Aorta (tissue), 5 donors: ENCODE results near the gene SERPINB12. TPM values are rescaled to one million over a fixed set of nuclear protein-coding genes. Genes with fewer than 3 reads are reported as not detected.

Experiments
- ATAC-seq: fragments of 200-7000 bp; cut with Tn5 transposase; one replicate; pipeline ENCODE4 v1.9.1; 2022; ENCODE audit warnings: moderate library complexity; ENCODE audit not compliant: low FRiP score
- DNase-seq, 2 donors: peaks; one replicate each; pipeline ENCODE4 v3.0.0-alpha.2; 2020
- H3K27ac ChIP-seq, 2 donors: one replicate each; pipeline ENCODE4 v1.5.1; 2013; ENCODE audit warnings: low read length in 2 of 2, mild to moderate bottlenecking in 2 of 2, moderate library complexity in 2 of 2, control low read depth in 1 of 2, inconsistent platforms in 1 of 2, low read depth in 1 of 2
- H3K27me3 ChIP-seq, 2 donors: one replicate each; pipeline ENCODE4 v1.6.1; 2013; ENCODE audit warnings: control low read depth in 1 of 2, low read length in 1 of 2, mild to moderate bottlenecking in 1 of 2, moderate library complexity in 1 of 2; ENCODE audit not compliant: insufficient read depth in 2 of 2, control insufficient read depth in 1 of 2
- H3K36me3 ChIP-seq, 2 donors: one replicate each; pipeline ENCODE4 v1.6.1; 2013; ENCODE audit warnings: control low read depth in 1 of 2, low read length in 1 of 2, mild to moderate bottlenecking in 1 of 2; ENCODE audit not compliant: insufficient read depth in 2 of 2, control insufficient read depth in 1 of 2
- H3K4me1 ChIP-seq, 2 donors: one replicate each; pipeline ENCODE4 v1.6.1; 2013; ENCODE audit warnings: low read length in 2 of 2, control low read depth in 1 of 2, mild to moderate bottlenecking in 1 of 2, moderate library complexity in 1 of 2; ENCODE audit not compliant: insufficient read depth in 2 of 2, control insufficient read depth in 1 of 2
- H3K4me3 ChIP-seq, 2 donors: one replicate each; pipeline ENCODE4 v1.5.1; 2013; ENCODE audit warnings: low read length in 2 of 2, control low read depth in 1 of 2, mild to moderate bottlenecking in 1 of 2
- H3K9me3 ChIP-seq: one replicate; pipeline ENCODE4 v1.6.1; 2013; ENCODE audit warnings: mild to moderate bottlenecking, low read length; ENCODE audit not compliant: control insufficient read depth
- WGBS, 2 donors: extraction: QIAGEN DNeasy Blood & Tissue Kit; methylation state at CpG; one replicate each; pipeline ENCODE4 v1.1.7; 2013; 5-methylcytosine and 5-hydroxymethylcytosine counted together
- intact Hi-C, 2 donors: fragments of 100-400 bp; cut with DNase I; formaldehyde crosslinking; loops; one replicate each; pipeline versions ENCODE4 v1.14.2 to v1.15.0; 2022
- polyA plus RNA-seq, 2 donors: library from polyadenylated mRNA; stranded (reverse); fragments of 200-250 nt; gene quantifications; one replicate each; pipeline ENCODE4 v1.2.3, GENCODE V29; 2013
- total RNA-seq, 2 donors: library from RNA; stranded (reverse); fragmentation: NEBNext Ultra II Directional; extraction: Animal tissue kit (Norgen Biotek cat#: 25700); gene quantifications; one replicate each; pipeline ENCODE4 v1.2.1, GENCODE V29; 2021
- donor health status: healthy with polysubstance abuse.
- donor health status: Bipolar disorder and iron deficiency.
- donor health status: DM: no; HTN: no; CAD: no.
- donor health status: DM: no; HTN: no; CAD: no.
- donor health status: DM: yes; HTN: yes; CAD: no.

Gene SERPINB12
- total and polyA plus RNA-seq, 4 donors: not detected

GRCh38 chr18:63534615-63535014 is 7.6 kb upstream of the SERPINB12 start:
- Histone ChIP-seq H3K9me3 (peaks cover 2% of the 10 kb centered on the region), H3K4me3 (no peak overlapping the region), H3K4me1 (no peaks in the 10 kb centered on the region), H3K27ac (no peak overlapping the region), H3K27me3 (peaks cover 0 to 1% of the 10 kb centered on the region in 2 donors), H3K36me3 (no peaks in the 10 kb centered on the region)
- DNase-seq (no peak), ATAC-seq (no peak)
- WGBS, 2 donors: 50 to 51% methylated on average over 4 of the region's 4 CpGs
- intact Hi-C loops: no loop called here

GRCh38 chr18:63539904-63540510 is 2.2 kb upstream of the SERPINB12 start:
- no peak overlapping the region for H3K27ac ChIP-seq
- peaks cover 0 to 1% of the 10 kb centered on the region in 2 donors for H3K27me3 ChIP-seq
- DNase-seq (no peak), ATAC-seq (no peak)
- H3K4me3 ChIP-seq: no peak overlapping the region
- WGBS, 2 donors: 20 to 27% methylated on average over 3 of the region's 3 CpGs
- no peaks in the 10 kb centered on the region for H3K36me3 ChIP-seq
- H3K9me3 ChIP-seq: peaks cover 2% of the 10 kb centered on the region
- intact Hi-C loops: no loop called here
- H3K4me1 ChIP-seq: no peaks in the 10 kb centered on the region

- Histone ChIP-seq H3K9me3 (no peaks in the 10 kb centered on the region), H3K4me1 (no peaks in the 10 kb centered on the region), H3K4me3 (no peak overlapping the region), H3K36me3 (no peaks in the 10 kb centered on the region), H3K27ac (no peak overlapping the region), H3K27me3 (no peaks in the 10 kb centered on the region)
- DNase-seq (no peak), ATAC-seq (no peak)
- WGBS, 2 donors: 78 to 86% methylated on average over 2 of the region's 2 CpGs
- intact Hi-C loops: no loop called here
Observed at GRCh38 chr18:63544017-63544416, 1.8 kb downstream of the SERPINB12 start.

- no peaks in the 10 kb centered on the region for H3K4me1 ChIP-seq
- H3K27ac ChIP-seq: no peak overlapping the region
- DNase-seq (no peak), ATAC-seq (peak; percentile 50)
- no peaks in the 10 kb centered on the region for H3K36me3 ChIP-seq
- H3K27me3 ChIP-seq: no peaks in the 10 kb centered on the region
- intact Hi-C loops: no loop called here
- WGBS, 2 donors: 57 to 68% methylated on average over 3 of the region's 3 CpGs
- no peak overlapping the region for H3K4me3 ChIP-seq
- no peaks in the 10 kb centered on the region for H3K9me3 ChIP-seq
Observed at GRCh38 chr18:63545000-63545399, 2.8 kb downstream of the SERPINB12 start.

- H3K4me1 ChIP-seq: no peaks in the 10 kb centered on the region
- no peaks in the 10 kb centered on the region for H3K27me3 ChIP-seq
- H3K27ac ChIP-seq: no peak overlapping the region
- WGBS, 2 donors: 9 to 13% methylated on average over 1 of the region's 1 CpG
- no peak for ATAC-seq
- intact Hi-C loops: no loop called here
- H3K36me3 ChIP-seq: no peaks in the 10 kb centered on the region
- H3K4me3 ChIP-seq: no peak overlapping the region
- no peak for DNase-seq
- no peaks in the 10 kb centered on the region for H3K9me3 ChIP-seq
Observed at GRCh38 chr18:63550068-63550467, 7.9 kb downstream of the SERPINB12 start.

- Histone ChIP-seq H3K4me3 (no peak overlapping the region), H3K9me3 (no peaks in the 10 kb centered on the region), H3K4me1 (no peaks in the 10 kb centered on the region), H3K27me3 (no peaks in the 10 kb centered on the region), H3K27ac (no peak overlapping the region), H3K36me3 (no peaks in the 10 kb centered on the region)
- intact Hi-C loops: no loop called here
- no peak for ATAC-seq
- no peak for DNase-seq
- 78 to 80% methylated on average over 3 of the region's 3 CpGs for WGBS, 2 donors
Observed at GRCh38 chr18:63551769-63552168, 9.6 kb downstream of the SERPINB12 start.

- no peaks in the 10 kb centered on the region for H3K9me3 ChIP-seq
- ATAC-seq (no peak), DNase-seq (no peak)
- intact Hi-C loops: no loop called here
- no peak overlapping the region for H3K4me3 ChIP-seq
- no peaks in the 10 kb centered on the region for H3K4me1 ChIP-seq
- H3K27ac ChIP-seq: no peak overlapping the region
- H3K27me3 ChIP-seq: no peaks in the 10 kb centered on the region
- no peaks in the 10 kb centered on the region for H3K36me3 ChIP-seq
- WGBS, 2 donors: 94 to 98% methylated on average over 2 of the region's 2 CpGs
Observed at GRCh38 chr18:63552581-63552980, 10.4 kb downstream of the SERPINB12 start.

- 1 to 9% methylated on average over 1 of the region's 1 CpG for WGBS, 2 donors
- peak overlapping the region in 1 of 2 donors; percentile 51 for H3K27ac ChIP-seq
Observed at GRCh38 chr18:63553081-63553480, 10.9 kb downstream of the SERPINB12 start.

More at GRCh38 chr18:63553081-63553480, 10.9 kb downstream of the SERPINB12 start:
- intact Hi-C loops: no loop called here
- Histone ChIP-seq H3K4me3 (no peak overlapping the region), H3K4me1 (no peaks in the 10 kb centered on the region), H3K9me3 (no peaks in the 10 kb centered on the region), H3K36me3 (no peaks in the 10 kb centered on the region), H3K27me3 (no peaks in the 10 kb centered on the region)
- ATAC-seq: no peak
- no peak for DNase-seq
